ENCODE results near the gene MOV10L1. TPM values are rescaled to one million over a fixed set of nuclear protein-coding genes. Genes with fewer than 3 reads are reported as not detected.

Gene MOV10L1
- total RNA-seq, 4 donors from 2014 or later = 0.33 to 1.5 (median 1.0) TPM

- intact Hi-C loops (cut with DNase I) = no loop called here
- no peaks in the 10 kb centered on the region for H3K9me3 ChIP-seq
- no peak overlapping the region for H3K4me3 ChIP-seq (replicated peaks in 1 of 3)
- H3K27me3 ChIP-seq = no peaks in the 10 kb centered on the region
- WGBS, 2 donors = 80 to 84% methylated on average over 12 to 13 of the region's 13 CpGs
- DNase-seq = no peak
- H3K36me3 ChIP-seq = no peaks in the 10 kb centered on the region
- no peak overlapping the region for H3K27ac ChIP-seq
- H3K4me1 ChIP-seq = no peaks in the 10 kb centered on the region
- TF ChIP-seq CTCF (IDR thresholded peaks at IDR 0.05) (no peak), POLR2A (IDR thresholded peaks at IDR 0.05) (no peak)
These were observed 9.7 kb upstream of the MOV10L1 start for GRCh38 chr22:50080077-50080465.

GRCh38 chr22:50081426-50082196 lies 8.2 kb upstream of the MOV10L1 start:
- no peaks in the 10 kb centered on the region for H3K36me3 ChIP-seq
- DNase-seq = no peak
- H3K4me1 ChIP-seq = no peaks in the 10 kb centered on the region
- no peaks in the 10 kb centered on the region for H3K9me3 ChIP-seq
- WGBS, 2 donors = 85 to 92% methylated on average over 17 to 24 of the region's 27 CpGs
- H3K27ac ChIP-seq = no peak overlapping the region
- H3K4me3 ChIP-seq (replicated peaks in 1 of 3) = no peak overlapping the region
- intact Hi-C loops (cut with DNase I) = no loop called here
- TF ChIP-seq CTCF (IDR thresholded peaks at IDR 0.05) (no peak), POLR2A (IDR thresholded peaks at IDR 0.05) (no peak)
- no peaks in the 10 kb centered on the region for H3K27me3 ChIP-seq

GRCh38 chr22:50082197-50082715 lies 7.5 kb upstream of the MOV10L1 start:
- intact Hi-C loops (cut with DNase I) = no loop called here
- Histone ChIP-seq H3K4me1 (no peaks in the 10 kb centered on the region), H3K27me3 (no peaks in the 10 kb centered on the region), H3K27ac (no peak overlapping the region), H3K36me3 (no peaks in the 10 kb centered on the region), H3K9me3 (no peaks in the 10 kb centered on the region), H3K4me3 (replicated peaks in 1 of 3) (no peak overlapping the region)
- no peak for DNase-seq
- TF ChIP-seq POLR2A (IDR thresholded peaks at IDR 0.05) (no peak), CTCF (IDR thresholded peaks at IDR 0.05) (no peak)
- 81 to 82% methylated on average over 13 to 17 of the region's 18 CpGs for WGBS, 2 donors

GRCh38 chr22:50082961-50083461 lies 6.8 kb upstream of the MOV10L1 start:
- no peak overlapping the region for H3K27ac ChIP-seq
- H3K27me3 ChIP-seq = no peaks in the 10 kb centered on the region
- no peak overlapping the region for H3K4me3 ChIP-seq (replicated peaks in 1 of 3)
- TF ChIP-seq POLR2A (IDR thresholded peaks at IDR 0.05) = no peak
- TF ChIP-seq CTCF (IDR thresholded peaks at IDR 0.05) = no peak
- H3K4me1 ChIP-seq = no peaks in the 10 kb centered on the region
- no peaks in the 10 kb centered on the region for H3K9me3 ChIP-seq
- no peak for DNase-seq
- intact Hi-C loops (cut with DNase I) = no loop called here
- no peaks in the 10 kb centered on the region for H3K36me3 ChIP-seq
- 85 to 89% methylated on average over 8 to 21 of the region's 21 CpGs for WGBS, 2 donors

GRCh38 chr22:50083462-50084079 lies 6.2 kb upstream of the MOV10L1 start:
- WGBS, 2 donors = 78 to 85% methylated on average over 9 to 16 of the region's 18 CpGs
- no peaks in the 10 kb centered on the region for H3K4me1 ChIP-seq
- H3K27ac ChIP-seq = no peak overlapping the region
- no peaks in the 10 kb centered on the region for H3K27me3 ChIP-seq
- TF ChIP-seq POLR2A (IDR thresholded peaks at IDR 0.05) (no peak), CTCF (IDR thresholded peaks at IDR 0.05) (no peak)
- H3K4me3 ChIP-seq (replicated peaks in 1 of 3) = no peak overlapping the region
- intact Hi-C loops (cut with DNase I) = no loop called here
- no peaks in the 10 kb centered on the region for H3K36me3 ChIP-seq
- no peak for DNase-seq
- no peaks in the 10 kb centered on the region for H3K9me3 ChIP-seq

Measured in thyroid gland (tissue), 4 donors.